HG03280 (cell line): ENCODE data around the gene CCND2.
A peak's percentile ranks its signal among the peaks of the same experiment; 100 is the strongest.

Experiments
- ATAC-seq: cut with Tn5 transposase; IDR thresholded peaks from one replicate; pipeline ENCODE4 v1.9.1; 2021; ENCODE audit warnings: mild to moderate bottlenecking, moderate library complexity; ENCODE audit not compliant: unreplicated experiment

CCND2 gene

DNA sequence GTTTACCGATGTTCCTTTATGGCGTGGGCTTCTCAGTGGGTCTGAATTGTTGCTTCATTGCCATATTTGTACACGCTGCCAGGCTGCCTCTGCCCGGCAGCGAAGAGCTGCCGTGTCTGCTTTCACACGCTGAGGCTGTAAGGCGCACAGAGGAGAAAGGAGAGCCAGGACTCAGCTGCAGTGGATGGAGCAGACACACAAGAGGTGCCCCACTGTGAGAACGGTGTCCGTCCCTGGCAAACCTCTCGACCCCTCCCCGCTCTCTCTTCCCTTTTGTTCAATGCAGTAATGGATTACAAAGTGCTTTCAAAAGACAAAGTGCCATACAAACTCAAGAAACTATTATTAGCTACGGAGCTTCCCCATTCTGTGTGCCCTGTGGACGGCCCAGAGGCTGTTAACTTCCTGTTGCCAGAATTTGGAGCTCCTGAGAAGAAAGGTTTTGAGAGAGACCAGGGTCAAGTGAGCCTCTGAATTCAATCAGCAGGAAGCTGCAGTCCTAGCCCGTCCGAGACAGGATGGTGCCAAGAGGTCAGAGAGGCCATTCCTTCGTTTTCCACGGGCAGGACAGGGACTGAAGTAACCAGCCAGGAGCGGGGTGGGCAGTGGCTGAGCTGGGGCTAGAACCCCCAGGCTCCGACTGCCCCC is 15.8 kb downstream of the CCND2 start:
- no peak for ATAC-seq

DNA sequence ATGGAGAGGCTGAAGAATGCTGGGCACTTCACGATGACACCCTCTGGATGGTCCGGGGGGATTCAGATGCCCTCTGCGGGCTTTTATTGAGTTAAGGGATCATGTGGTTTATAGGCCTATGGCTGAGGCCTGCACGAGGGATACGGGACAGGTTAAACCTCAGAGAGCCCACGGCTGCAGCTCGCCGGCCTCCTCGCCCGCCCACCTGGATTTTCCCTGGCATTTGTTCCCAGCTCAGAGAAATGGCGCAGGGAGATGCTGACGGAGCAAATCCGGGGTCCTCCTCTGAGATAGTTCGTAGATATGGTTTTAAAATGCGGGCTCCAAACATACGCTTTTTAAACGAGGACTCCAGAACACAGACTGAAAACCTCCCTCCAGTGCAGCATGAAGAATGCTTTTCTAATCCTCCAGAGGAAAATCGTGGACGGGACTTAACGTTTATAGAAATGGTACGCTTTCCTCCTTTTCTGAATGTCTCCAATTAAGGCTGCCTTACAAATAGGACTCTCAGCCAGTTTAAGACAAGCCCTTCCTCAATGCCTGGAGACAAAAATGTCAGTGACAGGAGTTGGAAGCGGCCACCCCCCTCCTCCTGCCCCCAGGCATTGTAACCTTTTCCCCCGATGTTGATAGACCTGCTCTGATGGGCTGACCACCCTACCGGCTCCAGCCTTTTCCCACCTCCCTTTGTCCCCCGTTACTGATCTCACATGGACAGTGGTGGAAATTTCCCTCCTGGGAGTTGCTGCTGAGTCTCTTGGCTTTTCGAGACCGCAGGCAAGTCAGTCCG is 16.6 kb downstream of the CCND2 start:
- ATAC-seq = no peak

DNA sequence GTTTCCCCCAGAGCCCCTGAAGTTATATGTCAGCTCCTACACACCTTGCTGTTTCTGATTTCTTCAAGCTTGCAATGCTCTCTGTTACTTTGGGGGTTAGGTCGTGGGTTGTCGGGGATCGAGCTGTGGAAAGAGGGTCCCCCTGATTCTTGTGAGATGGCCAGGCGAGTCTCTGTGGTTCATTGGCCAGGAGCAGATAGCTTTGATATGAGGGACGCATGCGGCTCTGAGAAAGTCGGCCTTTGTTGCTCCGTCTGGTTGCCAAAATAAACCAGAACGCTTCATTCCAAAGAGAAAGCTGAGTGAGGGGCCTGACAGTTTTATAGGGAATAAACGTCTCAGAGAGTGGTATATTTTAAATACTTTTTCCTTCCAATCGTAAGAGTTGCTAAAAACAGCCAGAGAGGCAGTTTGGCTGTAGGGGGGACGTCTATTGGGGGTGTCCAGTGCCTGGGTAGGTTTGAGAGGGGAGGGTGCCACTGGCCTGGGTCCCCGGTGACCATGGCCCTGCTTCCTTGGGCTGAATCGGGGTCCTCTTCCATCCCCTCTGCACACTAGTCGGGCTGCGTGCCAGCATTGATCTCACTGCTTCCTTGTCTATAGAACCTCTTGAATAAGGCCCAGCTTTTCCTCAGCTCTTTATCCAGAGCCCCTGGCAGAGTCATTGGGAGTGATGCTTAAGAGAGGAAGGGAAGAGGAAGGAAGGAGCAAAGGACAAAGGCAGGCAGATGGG is 18.9 kb downstream of the CCND2 start:
- ATAC-seq = no peak

DNA sequence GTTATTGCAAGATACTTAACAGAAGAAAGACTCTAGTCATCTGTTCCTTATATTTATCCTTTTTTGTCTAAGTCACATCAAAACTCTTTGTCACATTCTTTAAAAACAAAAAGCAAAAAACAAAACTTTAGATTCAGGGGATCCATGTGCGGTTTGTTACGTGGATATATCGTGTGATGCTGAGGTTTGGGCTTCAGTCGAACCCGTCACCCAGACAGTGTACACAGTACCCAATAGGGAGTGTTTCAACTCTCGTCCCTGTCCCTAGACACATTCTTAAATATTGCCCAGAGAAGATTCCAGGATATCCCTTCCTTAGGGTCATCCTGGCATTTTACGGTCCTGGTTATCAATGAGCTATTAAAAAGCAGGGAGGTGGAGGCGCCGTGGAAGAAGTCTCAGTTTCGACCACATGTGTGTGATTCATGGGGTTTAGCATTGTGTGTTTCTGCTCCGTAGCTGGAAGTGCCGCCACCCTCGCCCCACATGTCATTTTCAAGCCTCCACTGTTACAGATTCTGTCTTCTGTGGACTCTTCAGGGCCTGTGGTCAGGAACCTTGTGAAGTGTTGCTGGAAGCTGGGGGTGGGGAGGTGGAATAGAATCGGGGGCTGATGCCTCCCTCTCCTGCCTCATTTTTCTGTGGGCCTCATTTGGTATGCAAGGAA is 19.9 kb downstream of the CCND2 start:
- ATAC-seq = no peak

- ATAC-seq = no peak
Observed at GRCh38 chr12:4293966-4294505, 20.5 kb downstream of the CCND2 start.

DNA sequence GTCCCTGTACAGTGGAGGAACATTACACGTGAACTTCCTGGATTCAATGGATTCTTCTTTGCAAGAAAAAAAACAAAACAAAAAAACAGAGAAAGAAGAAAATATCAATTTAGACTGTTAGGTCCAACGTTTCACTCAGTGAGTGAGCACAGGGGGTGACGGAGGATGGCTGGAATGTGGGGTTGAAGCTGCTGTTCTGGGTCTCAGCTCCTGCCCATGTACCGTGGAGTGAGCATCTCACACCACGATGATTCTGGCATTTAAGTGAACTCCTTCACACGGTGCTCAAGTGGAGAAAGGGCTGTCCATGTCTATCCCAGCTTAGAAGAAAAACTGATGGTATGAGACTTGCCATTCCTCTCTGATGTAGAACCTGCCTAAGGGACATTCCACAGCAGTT is 23.2 kb downstream of the CCND2 start:
- no peak for ATAC-seq

DNA sequence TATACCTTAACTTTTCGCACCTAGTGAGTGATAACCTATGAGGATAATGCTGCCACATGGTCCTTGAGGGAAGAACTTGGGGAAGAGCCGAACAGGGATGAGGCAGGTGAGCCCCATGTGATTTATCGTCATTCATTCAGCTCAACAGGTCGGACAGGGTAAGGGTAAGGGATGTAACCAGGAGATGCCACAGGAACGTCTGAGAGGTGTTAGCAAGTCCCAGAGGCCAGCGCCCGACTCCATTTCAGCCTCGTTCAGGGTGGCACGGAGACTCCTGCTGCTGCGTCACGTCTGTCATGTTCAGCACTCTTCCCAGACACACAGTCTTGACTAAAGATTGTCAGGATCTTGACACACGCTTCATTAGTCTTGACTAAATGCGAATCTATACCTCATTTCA is 24.1 kb downstream of the CCND2 start:
- ATAC-seq = no peak

DNA sequence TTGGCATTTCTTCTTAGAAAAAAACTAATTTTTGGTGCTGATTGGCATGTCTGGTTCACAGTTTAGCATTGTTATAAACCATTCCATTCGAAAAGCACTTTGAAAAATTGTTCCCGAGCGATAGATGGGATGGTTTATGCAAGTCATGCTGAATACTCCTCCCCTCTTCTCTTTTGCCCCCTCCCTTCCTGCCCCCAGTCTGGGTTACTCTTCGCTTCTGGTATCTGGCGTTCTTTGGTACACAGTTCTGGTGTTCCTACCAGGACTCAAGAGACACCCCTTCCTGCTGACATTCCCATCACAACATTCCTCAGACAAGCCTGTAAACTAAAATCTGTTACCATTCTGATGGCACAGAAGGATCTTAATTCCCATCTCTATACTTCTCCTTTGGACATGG is 27.3 kb downstream of the CCND2 start:
- ATAC-seq = no peak

DNA sequence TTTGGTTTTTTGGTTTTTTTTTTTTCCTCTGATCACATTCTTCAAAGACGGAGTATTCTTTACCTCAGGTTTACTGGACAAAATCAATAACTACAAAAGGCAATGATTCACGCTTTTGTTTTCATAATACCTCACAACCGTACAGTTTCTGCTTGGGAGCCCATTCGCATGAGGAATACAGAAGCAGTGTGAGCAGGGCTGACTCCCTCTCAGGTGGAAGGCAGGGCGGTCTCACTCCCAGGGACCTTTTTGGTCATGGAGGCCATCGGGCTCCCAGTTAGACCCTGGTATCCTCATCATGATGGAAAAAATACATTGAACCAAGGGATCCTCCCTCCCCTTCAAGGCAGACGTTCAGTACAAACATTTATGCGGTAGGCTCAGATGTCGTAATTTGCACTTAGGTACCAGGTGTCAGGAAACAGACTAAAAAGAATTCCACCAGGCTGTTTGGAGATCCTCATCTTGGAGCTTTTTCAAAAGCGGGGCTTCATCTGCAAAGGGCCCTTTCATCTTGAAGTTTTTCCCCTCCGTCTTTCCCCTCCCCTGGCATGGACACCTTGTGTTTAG is 28.5 kb downstream of the CCND2 start:
- ATAC-seq = no peak

DNA sequence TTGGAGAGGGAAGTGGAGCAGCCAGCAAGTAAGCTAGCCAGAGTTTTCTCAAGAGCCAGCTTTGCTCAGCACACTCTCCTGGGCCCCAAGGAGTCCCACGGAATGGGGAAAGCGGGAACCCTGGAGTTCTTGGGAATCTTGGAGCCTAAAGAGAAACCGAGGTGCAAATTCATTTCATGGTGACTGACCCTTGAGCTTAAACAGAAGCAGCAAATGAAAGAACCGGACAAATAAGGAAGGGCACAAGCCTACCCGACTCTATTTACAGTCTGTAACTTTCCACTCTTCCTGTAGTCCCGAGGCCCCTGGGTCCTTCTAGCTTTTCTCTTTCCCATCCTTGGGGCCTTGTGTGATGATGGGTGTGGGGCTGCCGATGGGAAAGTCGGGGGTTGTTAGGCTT is 29.3 kb downstream of the CCND2 start:
- no peak for ATAC-seq

DNA sequence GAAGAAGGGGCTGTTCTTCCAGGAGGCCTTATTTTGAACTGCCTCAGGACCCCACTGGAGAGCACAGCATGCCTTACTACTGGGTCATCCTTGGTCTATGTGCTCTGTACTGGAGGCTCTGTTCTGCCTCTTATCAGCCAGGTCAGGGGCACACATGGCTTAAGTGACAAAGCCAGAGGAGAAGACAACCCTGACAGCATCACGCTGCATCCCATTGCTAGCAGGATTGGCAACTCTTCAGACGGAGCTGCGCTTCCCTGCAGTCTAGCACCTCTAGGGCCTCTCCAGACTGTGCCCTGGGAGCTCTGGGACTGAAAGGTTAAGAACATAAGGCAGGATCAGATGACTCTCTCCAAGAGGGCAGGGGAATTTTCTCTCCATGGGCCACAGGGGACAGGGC is 30.2 kb downstream of the CCND2 start:
- ATAC-seq = no peak

- no peak for ATAC-seq
Observed at GRCh38 chr12:4307593-4308333, 34.2 kb downstream of the CCND2 start.

- no peak for ATAC-seq
Observed at GRCh38 chr12:4308334-4308950, 34.9 kb downstream of the CCND2 start.

DNA sequence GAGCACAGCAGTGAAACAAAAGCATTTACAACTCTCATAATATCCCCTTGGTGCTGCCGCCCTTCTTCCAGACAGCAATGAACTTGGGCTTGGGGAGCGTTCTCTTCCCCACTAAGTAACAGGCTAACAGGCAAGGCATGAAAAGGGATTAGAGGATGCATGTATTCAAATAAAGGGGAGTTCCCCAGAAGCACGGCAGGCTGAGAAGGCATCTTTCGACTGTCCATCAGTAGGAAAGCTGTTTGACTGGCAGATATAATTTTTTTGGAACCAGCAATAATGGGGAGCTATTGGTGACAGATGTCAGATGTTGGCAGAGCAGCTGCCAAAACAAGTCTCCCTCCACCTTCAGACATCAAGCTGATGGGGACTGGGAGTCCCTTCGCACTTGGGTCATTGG is 38.2 kb downstream of the CCND2 start:
- no peak for ATAC-seq

DNA sequence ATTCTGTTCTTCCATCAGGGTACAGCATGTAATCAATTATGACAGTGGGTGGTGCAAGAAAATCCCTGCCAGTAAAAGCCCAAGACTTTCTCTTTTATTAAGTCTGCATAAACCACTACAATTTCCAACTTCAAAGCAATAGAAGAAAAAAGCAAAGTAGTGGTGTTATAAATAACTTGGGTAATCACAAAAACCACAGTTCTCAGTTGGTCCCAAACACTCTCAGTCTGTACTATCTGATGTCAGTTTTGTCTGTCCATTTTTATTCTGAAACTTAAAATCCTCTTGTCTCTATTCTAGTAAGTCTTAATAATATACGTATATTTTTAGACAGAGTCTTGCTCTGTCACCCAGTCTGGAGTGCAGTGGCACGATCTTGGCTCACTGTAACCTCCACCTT is 38.7 kb downstream of the CCND2 start:
- no peak for ATAC-seq

GRCh38 chr12:4320497-4320852 is 46.9 kb downstream of the CCND2 start:
- ATAC-seq = peak; percentile 31

DNA sequence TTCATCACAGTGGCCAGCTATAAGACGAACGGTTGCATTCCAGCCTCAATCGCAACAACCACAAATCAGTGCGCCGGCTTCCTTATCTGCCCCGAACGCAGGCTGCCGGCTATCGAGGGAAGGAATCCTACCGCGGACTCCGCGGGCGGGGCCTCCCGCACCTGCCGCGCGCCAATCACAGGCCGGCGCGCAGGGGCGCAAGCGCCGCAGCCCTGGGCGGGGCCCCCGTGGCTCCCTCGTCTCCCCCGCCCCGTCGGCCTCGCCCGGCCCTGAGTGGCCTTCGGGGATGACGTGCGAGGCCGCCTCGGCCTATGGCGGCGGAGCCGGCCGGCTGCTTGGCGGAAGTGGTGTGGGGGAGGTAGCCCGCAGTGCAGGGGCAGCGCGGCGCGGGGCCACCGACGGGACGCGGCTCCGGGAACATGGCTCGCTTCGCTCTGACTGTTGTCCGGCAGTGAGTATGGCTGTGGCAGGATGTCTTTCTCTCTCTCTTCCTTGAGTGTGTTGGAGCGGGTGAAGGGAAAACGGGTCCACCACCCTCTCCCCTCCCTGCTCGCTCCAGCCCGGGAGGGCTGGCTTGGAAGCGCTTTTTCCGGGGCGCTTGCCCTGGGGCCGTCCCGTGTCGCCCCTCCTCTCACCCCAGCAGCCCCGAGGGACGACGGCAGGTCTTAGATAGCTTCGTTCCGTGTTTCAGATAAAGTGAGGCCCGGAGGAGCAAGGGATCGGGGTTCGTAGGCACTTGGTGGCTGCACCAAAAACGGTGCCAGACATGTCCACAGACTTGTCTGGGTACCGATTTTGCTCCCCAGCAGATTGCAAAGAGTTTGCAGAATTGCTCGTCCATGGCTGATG is 47.5 kb downstream of the CCND2 start, which contains the start of gene TIGAR:
TIGAR (plus strand) TSS at position 361 of the 849 bp plus-strand sequence; CDS start at position 420, 59 bp downstream.
- peak; percentile 97 for ATAC-seq

DNA sequence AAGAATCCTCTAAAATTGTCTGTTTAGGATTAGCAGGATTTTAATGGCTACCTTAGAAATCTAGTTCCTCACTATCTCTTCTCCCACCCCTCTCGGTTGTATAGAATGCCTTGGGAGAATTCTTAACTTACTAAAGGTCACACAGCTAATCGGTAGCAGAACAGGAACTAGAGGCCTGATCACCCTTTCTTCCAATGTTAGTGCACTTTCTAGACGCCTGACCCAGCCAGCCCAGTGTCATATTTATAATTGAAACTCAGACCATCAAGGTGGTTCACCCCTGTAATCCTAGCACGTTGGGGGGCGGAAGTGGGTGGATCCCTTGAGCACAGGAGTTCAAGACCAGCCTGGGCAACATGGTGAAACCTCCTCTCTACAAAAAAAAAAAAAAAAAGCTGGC is 49.2 kb downstream of the CCND2 start:
- ATAC-seq = no peak
